ENCODE results near the gene PKIG.

- TF ChIP-seq ZFX (IDR thresholded peaks at IDR 0.05): no peak
- TF ChIP-seq CTCF (conservative IDR thresholded peaks at IDR 0.05): no peak
Measured at GRCh38 chr20:44596876-44597275, 14.5 kb downstream of the PKIG start.

All from C4-2B (cell line).